GM23338 (cell line): ENCODE data around the gene PROX2. TPM values are rescaled to one million over a fixed set of nuclear protein-coding genes. Genes with fewer than 3 reads are reported as not detected.

ENCODE experiments used
- ATAC-seq: fragments of 200-7000 bp; cut with Tn5 transposase; 3 replicates; pipeline ENCODE4 v1.9.1; 2020
- DNase-seq: peaks from one replicate; pipeline ENCODE4 v3.0.0-alpha.2; 2015; ENCODE audit warnings: low spot score
- H2AFZ ChIP-seq: fragments of 200-600 bp; sonication (generic); 2 replicates; pipeline ENCODE4 v1.8.0; 2016; ENCODE audit warnings: antibody characterized with exemption, mild to moderate bottlenecking, moderate library complexity
- H3F3A ChIP-seq: fragments of 200-600 bp; sonication (generic); replicated peaks from 2 replicates; pipeline ENCODE4 v1.8.0; 2017; ENCODE audit warnings: antibody characterized with exemption, mixed run types, low read depth
- H3K27ac ChIP-seq: fragments of 200-600 bp; sonication (generic); 2 replicates; pipeline ENCODE4 v1.6.1; 2016; ENCODE audit warnings: low read depth
- H3K27me3 ChIP-seq: fragments of 200-600 bp; sonication (generic); 2 replicates; pipeline ENCODE4 v1.8.0; 2016; ENCODE audit warnings: mild to moderate bottlenecking, mixed run types, moderate library complexity; ENCODE audit not compliant: insufficient read depth
- H3K36me3 ChIP-seq: fragments of 200-600 bp; sonication (generic); 2 replicates; pipeline ENCODE4 v1.8.0; 2016; ENCODE audit warnings: mild to moderate bottlenecking; ENCODE audit not compliant: insufficient read depth
- H3K4me1 ChIP-seq: fragments of 200-600 bp; sonication (generic); 2 replicates; pipeline ENCODE4 v1.8.0; 2016; ENCODE audit warnings: mild to moderate bottlenecking, moderate library complexity; ENCODE audit not compliant: insufficient read depth
- H3K4me2 ChIP-seq: fragments of 200-600 bp; sonication (generic); 2 replicates; pipeline ENCODE4 v1.7.1; 2017; ENCODE audit warnings: mixed run types
- H3K4me3 ChIP-seq: fragments of 200-600 bp; sonication (generic); 2 replicates; pipeline ENCODE4 v1.6.1; 2016; ENCODE audit warnings: mixed run types
- H3K79me2 ChIP-seq: fragments of 200-600 bp; sonication (generic); replicated peaks from 2 replicates; pipeline ENCODE4 v1.8.0; 2017; ENCODE audit warnings: mild to moderate bottlenecking; ENCODE audit not compliant: insufficient read depth
- H3K9me2 ChIP-seq: fragments of 200-600 bp; sonication (generic); 2 replicates; pipeline ENCODE4 v1.8.0; 2017; ENCODE audit not compliant: insufficient read depth
- H4K20me1 ChIP-seq: fragments of 200-600 bp; sonication (generic); replicated peaks from 2 replicates; pipeline ENCODE4 v1.8.0; 2017; ENCODE audit warnings: mild to moderate bottlenecking; ENCODE audit not compliant: insufficient read depth
- H3K27ac Mint-ChIP-seq: 2 replicates; pipeline ENCODE4 v1.8.0; 2020; ENCODE audit warnings: inconsistent platforms, mild to moderate bottlenecking, moderate library complexity, mixed read lengths
- H3K27me3 Mint-ChIP-seq: 3 replicates; pipeline ENCODE4 v1.8.0; 2022; ENCODE audit warnings: low read depth, mild to moderate bottlenecking, moderate library complexity, mixed read lengths, inconsistent platforms; ENCODE audit not compliant: insufficient read depth, poor library complexity
- H3K36me3 Mint-ChIP-seq: 3 replicates; pipeline ENCODE4 v1.8.0; 2021; ENCODE audit warnings: low read depth, mild to moderate bottlenecking, inconsistent platforms, moderate library complexity, mixed read lengths
- H3K4me1 Mint-ChIP-seq: 3 replicates; pipeline ENCODE4 v1.8.0; 2020; ENCODE audit warnings: mild to moderate bottlenecking, inconsistent platforms, mixed read lengths
- H3K4me3 Mint-ChIP-seq: 3 replicates; pipeline ENCODE4 v1.8.0; 2021; ENCODE audit warnings: moderate library complexity, mild to moderate bottlenecking, inconsistent platforms, mixed read lengths
- H3K9me3 Mint-ChIP-seq: 3 replicates; pipeline ENCODE4 v1.8.0; 2020; ENCODE audit warnings: moderate library complexity, mild to moderate bottlenecking, inconsistent platforms, mixed read lengths
- CREB1 ChIP-seq: fragments of 250-450 bp; sonication (Bioruptor Pico); IDR thresholded peaks from 2 replicates; pipeline ENCODE4 v1.5.0; 2020; ENCODE audit warnings: low read depth, mild to moderate bottlenecking, moderate library complexity
- ETS1 ChIP-seq: IDR thresholded peaks from 2 replicates; pipeline ENCODE4 v1.6.1; 2016; ENCODE audit warnings: antibody characterized with exemption
- EZH2 ChIP-seq: fragments of 200-600 bp; sonication (generic); IDR thresholded peaks from one replicate; pipeline ENCODE4 v1.8.0; 2017; ENCODE audit warnings: antibody characterized with exemption, mild to moderate bottlenecking, low read depth; ENCODE audit not compliant: unreplicated experiment
- EZH2phosphoT487 ChIP-seq: fragments of 200-600 bp; sonication (generic); IDR thresholded peaks from one replicate; pipeline ENCODE4 v1.8.1; 2018; ENCODE audit warnings: antibody characterized with exemption; ENCODE audit not compliant: unreplicated experiment
- JUNB ChIP-seq: IDR thresholded peaks from one replicate; pipeline ENCODE4 v1.6.1; 2016; ENCODE audit warnings: antibody characterized with exemption; ENCODE audit not compliant: unreplicated experiment
- NANOG ChIP-seq: IDR thresholded peaks from 2 replicates; pipeline ENCODE4 v1.6.1; 2016; ENCODE audit warnings: antibody characterized with exemption, borderline replicate concordance
- POLR2AphosphoS5 ChIP-seq: IDR thresholded peaks from 2 replicates; pipeline ENCODE4 v1.6.1; 2016; ENCODE audit warnings: antibody characterized with exemption, low read depth
- REST ChIP-seq: IDR thresholded peaks from one replicate; pipeline ENCODE4 v1.6.1; 2018; ENCODE audit warnings: antibody characterized with exemption; ENCODE audit not compliant: unreplicated experiment
- ZNF114 ChIP-seq: fragments of 250-450 bp; sonication (Bioruptor Pico); IDR thresholded peaks from 2 replicates; pipeline ENCODE4 v1.5.0; 2020; ENCODE audit warnings: mild to moderate bottlenecking, moderate library complexity
- ZNF331 ChIP-seq: fragments of 250-450 bp; sonication (Bioruptor Pico); IDR thresholded peaks from 2 replicates; pipeline ENCODE4 v1.5.0; 2020; ENCODE audit warnings: low read depth, mild to moderate bottlenecking, moderate library complexity
- polyA plus RNA-seq: library from polyadenylated mRNA; unstranded; fragments of >200 nt; fragmentation: Nextera tagmentation; extraction: Ambion mirVana; gene quantifications from 2 replicates; pipeline ENCODE4 v1.2.1, GENCODE V29; 2016
- total RNA-seq: library from RNA; depleted of rRNA; stranded (reverse); fragments of >200 nt; shearing (Covaris generic); gene quantifications from 2 replicates; pipeline ENCODE4 v1.2.3, GENCODE V29; 2014
- TF ChIP-seq, protein P1 (sequence below), 2 experiments: fragments of 200-600 bp in 1 of 2; sonication (generic) in 1 of 2; conservative IDR thresholded peaks; 2 replicates each; pipeline versions ENCODE4 v1.5.1 to v1.6.1; 2016 to 2017; ENCODE audit warnings: antibody characterized with exemption in 2 of 2, low read depth in 2 of 2, mild to moderate bottlenecking in 2 of 2, moderate library complexity in 1 of 2
- TF ChIP-seq, protein P2 (sequence below): fragments of 250-450 bp; sonication (Bioruptor Pico); IDR thresholded peaks from 2 replicates; pipeline ENCODE4 v1.5.0; 2020; ENCODE audit warnings: mild to moderate bottlenecking, moderate library complexity

The PROX2 gene
- total and polyA plus RNA-seq, 2 experiments from 2014 or later, result 0.06 TPM; not detected in 1

DNA sequence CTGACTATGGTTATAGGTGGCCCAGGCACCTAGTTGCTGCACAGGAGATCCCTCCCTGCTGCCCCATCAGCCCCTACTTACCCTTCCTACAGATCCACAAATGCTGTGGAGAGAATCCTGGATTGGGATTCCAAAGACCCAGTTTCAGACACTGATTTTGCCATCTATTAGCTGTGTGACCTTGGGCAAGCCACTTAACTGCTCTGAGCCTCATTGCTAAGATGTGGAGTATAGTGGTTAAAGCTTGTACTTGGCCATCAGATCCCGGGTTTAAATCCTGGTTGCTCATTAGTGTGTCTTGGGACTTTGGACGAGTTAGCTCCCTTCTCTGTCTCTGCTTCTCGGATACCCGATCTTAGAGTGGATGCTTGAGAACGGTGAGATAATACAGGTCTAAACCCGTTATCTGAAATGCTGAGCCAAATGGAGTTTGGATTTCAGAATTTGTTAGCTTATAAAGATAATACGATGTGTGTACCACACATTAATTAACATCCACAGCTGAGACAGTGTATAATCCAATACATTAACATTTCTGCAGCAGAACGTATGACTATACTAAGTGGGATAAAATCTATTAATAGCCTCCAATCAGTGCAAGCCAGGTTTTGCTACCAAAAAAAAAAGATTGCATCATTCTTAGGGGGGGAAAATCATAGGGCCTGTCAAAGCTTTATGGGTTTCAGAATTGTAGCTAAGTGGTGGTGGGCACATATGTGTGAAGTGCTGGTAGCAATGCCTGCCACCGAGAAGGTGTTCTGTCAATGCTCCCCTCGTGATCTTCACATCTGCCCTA lies 16.0 kb downstream of the PROX2 start (continued):
- TF ChIP-seq REST, result no peak
- TF ChIP-seq, protein P1, sequence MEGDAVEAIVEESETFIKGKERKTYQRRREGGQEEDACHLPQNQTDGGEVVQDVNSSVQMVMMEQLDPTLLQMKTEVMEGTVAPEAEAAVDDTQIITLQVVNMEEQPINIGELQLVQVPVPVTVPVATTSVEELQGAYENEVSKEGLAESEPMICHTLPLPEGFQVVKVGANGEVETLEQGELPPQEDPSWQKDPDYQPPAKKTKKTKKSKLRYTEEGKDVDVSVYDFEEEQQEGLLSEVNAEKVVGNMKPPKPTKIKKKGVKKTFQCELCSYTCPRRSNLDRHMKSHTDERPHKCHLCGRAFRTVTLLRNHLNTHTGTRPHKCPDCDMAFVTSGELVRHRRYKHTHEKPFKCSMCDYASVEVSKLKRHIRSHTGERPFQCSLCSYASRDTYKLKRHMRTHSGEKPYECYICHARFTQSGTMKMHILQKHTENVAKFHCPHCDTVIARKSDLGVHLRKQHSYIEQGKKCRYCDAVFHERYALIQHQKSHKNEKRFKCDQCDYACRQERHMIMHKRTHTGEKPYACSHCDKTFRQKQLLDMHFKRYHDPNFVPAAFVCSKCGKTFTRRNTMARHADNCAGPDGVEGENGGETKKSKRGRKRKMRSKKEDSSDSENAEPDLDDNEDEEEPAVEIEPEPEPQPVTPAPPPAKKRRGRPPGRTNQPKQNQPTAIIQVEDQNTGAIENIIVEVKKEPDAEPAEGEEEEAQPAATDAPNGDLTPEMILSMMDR (conservative IDR thresholded peaks at IDR 0.05; ENCODE audit: low read depth in 2 of 2), result no peak
- TF ChIP-seq NANOG, result no peak
- no peak for TF ChIP-seq POLR2AphosphoS5
- TF ChIP-seq CREB1 (CRISPR knock-in tag), result no peak
- no peak for TF ChIP-seq EZH2
- TF ChIP-seq JUNB, result no peak
- no peak for TF ChIP-seq EZH2phosphoT487

- Mint-ChIP-seq H3K36me3 (no peaks in the 10 kb centered on the region), H3K4me1 (no peaks in the 10 kb centered on the region), H3K9me3 (no peaks in the 10 kb centered on the region), H3K4me3 (no peak overlapping the region), H3K27ac (no peak overlapping the region), H3K27me3 (no peaks in the 10 kb centered on the region)
- H3K4me3 ChIP-seq, result no peak overlapping the region
- H3K9me2 ChIP-seq, result no peaks in the 10 kb centered on the region
- ATAC-seq, result no peak
- no peak overlapping the region for H3K4me2 ChIP-seq
- H3K27ac ChIP-seq, result no peak overlapping the region
- H4K20me1 ChIP-seq, result no peaks in the 10 kb centered on the region
- H3F3A ChIP-seq, result no peaks in the 10 kb centered on the region
- no peaks in the 10 kb centered on the region for H3K79me2 ChIP-seq
- no peak for DNase-seq
- H3K36me3 ChIP-seq, result no peaks in the 10 kb centered on the region
- no peaks in the 10 kb centered on the region for H3K4me1 ChIP-seq
- H3K27me3 ChIP-seq, result no peaks in the 10 kb centered on the region
- no peak overlapping the region for H2AFZ ChIP-seq
- TF ChIP-seq NANOG, result no peak
- TF ChIP-seq, protein P2, sequence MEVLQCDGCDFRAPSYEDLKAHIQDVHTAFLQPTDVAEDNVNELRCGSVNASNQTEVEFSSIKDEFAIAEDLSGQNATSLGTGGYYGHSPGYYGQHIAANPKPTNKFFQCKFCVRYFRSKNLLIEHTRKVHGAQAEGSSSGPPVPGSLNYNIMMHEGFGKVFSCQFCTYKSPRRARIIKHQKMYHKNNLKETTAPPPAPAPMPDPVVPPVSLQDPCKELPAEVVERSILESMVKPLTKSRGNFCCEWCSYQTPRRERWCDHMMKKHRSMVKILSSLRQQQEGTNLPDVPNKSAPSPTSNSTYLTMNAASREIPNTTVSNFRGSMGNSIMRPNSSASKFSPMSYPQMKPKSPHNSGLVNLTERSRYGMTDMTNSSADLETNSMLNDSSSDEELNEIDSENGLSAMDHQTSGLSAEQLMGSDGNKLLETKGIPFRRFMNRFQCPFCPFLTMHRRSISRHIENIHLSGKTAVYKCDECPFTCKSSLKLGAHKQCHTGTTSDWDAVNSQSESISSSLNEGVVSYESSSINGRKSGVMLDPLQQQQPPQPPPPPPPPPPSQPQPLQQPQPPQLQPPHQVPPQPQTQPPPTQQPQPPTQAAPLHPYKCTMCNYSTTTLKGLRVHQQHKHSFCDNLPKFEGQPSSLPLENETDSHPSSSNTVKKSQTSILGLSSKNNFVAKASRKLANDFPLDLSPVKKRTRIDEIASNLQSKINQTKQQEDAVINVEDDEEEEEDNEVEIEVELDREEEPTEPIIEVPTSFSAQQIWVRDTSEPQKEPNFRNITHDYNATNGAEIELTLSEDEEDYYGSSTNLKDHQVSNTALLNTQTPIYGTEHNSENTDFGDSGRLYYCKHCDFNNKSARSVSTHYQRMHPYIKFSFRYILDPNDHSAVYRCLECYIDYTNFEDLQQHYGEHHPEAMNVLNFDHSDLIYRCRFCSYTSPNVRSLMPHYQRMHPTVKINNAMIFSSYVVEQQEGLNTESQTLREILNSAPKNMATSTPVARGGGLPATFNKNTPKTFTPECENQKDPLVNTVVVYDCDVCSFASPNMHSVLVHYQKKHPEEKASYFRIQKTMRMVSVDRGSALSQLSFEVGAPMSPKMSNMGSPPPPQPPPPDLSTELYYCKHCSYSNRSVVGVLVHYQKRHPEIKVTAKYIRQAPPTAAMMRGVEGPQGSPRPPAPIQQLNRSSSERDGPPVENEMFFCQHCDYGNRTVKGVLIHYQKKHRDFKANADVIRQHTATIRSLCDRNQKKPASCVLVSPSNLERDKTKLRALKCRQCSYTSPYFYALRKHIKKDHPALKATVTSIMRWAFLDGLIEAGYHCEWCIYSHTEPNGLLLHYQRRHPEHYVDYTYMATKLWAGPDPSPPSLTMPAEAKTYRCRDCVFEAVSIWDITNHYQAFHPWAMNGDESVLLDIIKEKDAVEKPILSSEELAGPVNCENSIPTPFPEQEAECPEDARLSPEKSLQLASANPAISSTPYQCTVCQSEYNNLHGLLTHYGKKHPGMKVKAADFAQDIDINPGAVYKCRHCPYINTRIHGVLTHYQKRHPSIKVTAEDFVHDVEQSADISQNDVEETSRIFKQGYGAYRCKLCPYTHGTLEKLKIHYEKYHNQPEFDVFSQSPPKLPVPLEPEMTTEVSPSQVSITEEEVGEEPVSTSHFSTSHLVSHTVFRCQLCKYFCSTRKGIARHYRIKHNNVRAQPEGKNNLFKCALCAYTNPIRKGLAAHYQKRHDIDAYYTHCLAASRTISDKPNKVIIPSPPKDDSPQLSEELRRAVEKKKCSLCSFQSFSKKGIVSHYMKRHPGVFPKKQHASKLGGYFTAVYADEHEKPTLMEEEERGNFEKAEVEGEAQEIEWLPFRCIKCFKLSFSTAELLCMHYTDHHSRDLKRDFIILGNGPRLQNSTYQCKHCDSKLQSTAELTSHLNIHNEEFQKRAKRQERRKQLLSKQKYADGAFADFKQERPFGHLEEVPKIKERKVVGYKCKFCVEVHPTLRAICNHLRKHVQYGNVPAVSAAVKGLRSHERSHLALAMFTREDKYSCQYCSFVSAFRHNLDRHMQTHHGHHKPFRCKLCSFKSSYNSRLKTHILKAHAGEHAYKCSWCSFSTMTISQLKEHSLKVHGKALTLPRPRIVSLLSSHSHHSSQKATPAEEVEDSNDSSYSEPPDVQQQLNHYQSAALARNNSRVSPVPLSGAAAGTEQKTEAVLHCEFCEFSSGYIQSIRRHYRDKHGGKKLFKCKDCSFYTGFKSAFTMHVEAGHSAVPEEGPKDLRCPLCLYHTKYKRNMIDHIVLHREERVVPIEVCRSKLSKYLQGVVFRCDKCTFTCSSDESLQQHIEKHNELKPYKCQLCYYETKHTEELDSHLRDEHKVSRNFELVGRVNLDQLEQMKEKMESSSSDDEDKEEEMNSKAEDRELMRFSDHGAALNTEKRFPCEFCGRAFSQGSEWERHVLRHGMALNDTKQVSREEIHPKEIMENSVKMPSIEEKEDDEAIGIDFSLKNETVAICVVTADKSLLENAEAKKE (CRISPR knock-in tag), result no peak
- TF ChIP-seq JUNB, result no peak
- TF ChIP-seq POLR2AphosphoS5, result no peak
- TF ChIP-seq CREB1 (CRISPR knock-in tag), result no peak
- no peak for TF ChIP-seq ZNF331 (CRISPR knock-in tag)
- TF ChIP-seq ZNF114 (CRISPR knock-in tag), result no peak
- TF ChIP-seq EZH2phosphoT487, result no peak
- TF ChIP-seq ETS1, result no peak
Measured at GRCh38 chr14:74858022-74858421, 17.9 kb downstream of the PROX2 start.
